Parathyroid adenoma (tissue), 2 donors: ENCODE results near the gene DKK3.

Experiments used
- H2AFZ ChIP-seq: fragments of 300-600 bp; sonication (generic); one replicate; pipeline ENCODE4 v1.7.0; 2017; ENCODE audit warnings: antibody characterized with exemption, mild to moderate bottlenecking
- H3K27ac ChIP-seq: fragments of 300-600 bp; sonication (generic); one replicate; pipeline ENCODE4 v1.7.0; 2017
- H3K27me3 ChIP-seq: fragments of 300-600 bp; sonication (generic); one replicate; pipeline ENCODE4 v1.7.0; 2017; ENCODE audit warnings: low read length; ENCODE audit not compliant: control insufficient read depth, insufficient read depth
- H3K36me3 ChIP-seq: fragments of 300-600 bp; sonication (generic); one replicate; pipeline ENCODE4 v1.7.0; 2017; ENCODE audit warnings: low read length; ENCODE audit not compliant: control insufficient read depth, insufficient read depth
- H3K4me1 ChIP-seq: fragments of 300-600 bp; sonication (generic); one replicate; pipeline ENCODE4 v1.7.0; 2017; ENCODE audit warnings: control low read depth
- H3K4me2 ChIP-seq: fragments of 300-600 bp; sonication (generic); one replicate; pipeline ENCODE4 v1.7.0; 2017; ENCODE audit warnings: low read length
- H3K4me3 ChIP-seq: fragments of 300-600 bp; sonication (generic); one replicate; pipeline ENCODE4 v1.7.0; 2017; ENCODE audit warnings: low read depth, low read length
- H3K79me2 ChIP-seq: fragments of 300-600 bp; sonication (generic); one replicate; pipeline ENCODE4 v1.7.0; 2017; ENCODE audit warnings: control low read depth
- H3K9ac ChIP-seq: fragments of 300-600 bp; sonication (generic); one replicate; pipeline ENCODE4 v1.7.0; 2017; ENCODE audit warnings: mild to moderate bottlenecking
- H3K9me3 ChIP-seq: fragments of 300-600 bp; sonication (generic); one replicate; pipeline ENCODE4 v1.7.0; 2017; ENCODE audit warnings: low read length; ENCODE audit not compliant: control insufficient read depth
- TF ChIP-seq, protein P1 (sequence below): fragments of 300-600 bp; sonication (generic); IDR thresholded peaks from one replicate; pipeline ENCODE4 v1.7.0; 2017; ENCODE audit warnings: antibody characterized with exemption, mild to moderate bottlenecking
- donor health status: primary hyperparathyroidism.

DKK3 gene

GRCh38 chr11:11970556-11970955 is 37.9 kb downstream of the DKK3 start:
- Histone ChIP-seq H3K4me2 (no peak overlapping the region), H3K9me3 (no peaks in the 10 kb centered on the region), H3K4me1 (no peaks in the 10 kb centered on the region), H2AFZ (no peak overlapping the region), H3K36me3 (no peaks in the 10 kb centered on the region), H3K4me3 (no peak overlapping the region), H3K27me3 (no peaks in the 10 kb centered on the region), H3K9ac (no peak overlapping the region), H3K27ac (no peak overlapping the region), H3K79me2 (no peaks in the 10 kb centered on the region)
- TF ChIP-seq, protein P1, sequence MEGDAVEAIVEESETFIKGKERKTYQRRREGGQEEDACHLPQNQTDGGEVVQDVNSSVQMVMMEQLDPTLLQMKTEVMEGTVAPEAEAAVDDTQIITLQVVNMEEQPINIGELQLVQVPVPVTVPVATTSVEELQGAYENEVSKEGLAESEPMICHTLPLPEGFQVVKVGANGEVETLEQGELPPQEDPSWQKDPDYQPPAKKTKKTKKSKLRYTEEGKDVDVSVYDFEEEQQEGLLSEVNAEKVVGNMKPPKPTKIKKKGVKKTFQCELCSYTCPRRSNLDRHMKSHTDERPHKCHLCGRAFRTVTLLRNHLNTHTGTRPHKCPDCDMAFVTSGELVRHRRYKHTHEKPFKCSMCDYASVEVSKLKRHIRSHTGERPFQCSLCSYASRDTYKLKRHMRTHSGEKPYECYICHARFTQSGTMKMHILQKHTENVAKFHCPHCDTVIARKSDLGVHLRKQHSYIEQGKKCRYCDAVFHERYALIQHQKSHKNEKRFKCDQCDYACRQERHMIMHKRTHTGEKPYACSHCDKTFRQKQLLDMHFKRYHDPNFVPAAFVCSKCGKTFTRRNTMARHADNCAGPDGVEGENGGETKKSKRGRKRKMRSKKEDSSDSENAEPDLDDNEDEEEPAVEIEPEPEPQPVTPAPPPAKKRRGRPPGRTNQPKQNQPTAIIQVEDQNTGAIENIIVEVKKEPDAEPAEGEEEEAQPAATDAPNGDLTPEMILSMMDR = no peak

DNA sequence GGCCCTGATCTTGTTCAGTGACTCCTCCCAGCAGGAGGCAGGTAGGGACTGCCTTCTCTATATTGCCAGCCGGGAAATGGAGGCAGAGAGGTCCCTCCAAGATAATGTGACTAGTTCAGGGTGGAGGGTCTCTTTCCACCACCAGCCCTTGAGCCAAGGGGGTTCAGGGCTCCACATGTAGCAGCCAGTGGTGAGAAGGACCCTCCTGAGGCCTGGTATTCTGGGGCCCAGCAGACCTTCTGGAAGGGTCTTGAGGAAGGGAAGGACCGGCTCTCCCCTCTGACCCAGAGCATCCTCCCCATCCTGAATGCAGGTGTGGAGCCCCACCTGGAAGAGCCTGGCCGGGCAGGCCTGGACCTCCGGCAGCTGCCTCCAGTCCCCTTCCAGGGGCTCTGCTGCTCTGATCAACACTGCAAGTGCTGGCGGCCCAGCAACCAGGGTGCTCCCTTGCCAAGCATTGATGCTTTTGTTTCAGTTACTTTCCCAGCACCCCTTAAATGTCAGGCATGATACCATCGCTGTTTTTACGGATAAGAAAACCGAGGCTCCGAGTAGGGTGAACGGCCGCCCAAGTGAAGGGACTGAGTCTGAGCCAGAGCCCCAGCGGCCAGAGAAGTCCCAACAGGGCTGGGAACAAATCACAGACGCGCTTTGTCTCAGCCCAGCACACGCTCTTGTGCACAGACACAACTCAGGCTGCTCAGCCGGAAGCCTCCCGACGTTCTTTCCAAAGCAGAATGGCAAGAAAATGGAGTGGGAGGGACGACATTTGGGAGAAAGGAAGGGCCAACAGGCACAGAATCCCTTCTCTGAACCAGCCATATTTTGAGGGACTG is 38.8 kb downstream of the DKK3 start:
- Histone ChIP-seq H3K27me3 (no peaks in the 10 kb centered on the region), H3K9me3 (no peaks in the 10 kb centered on the region), H3K36me3 (no peaks in the 10 kb centered on the region), H2AFZ (no peak overlapping the region), H3K79me2 (no peaks in the 10 kb centered on the region), H3K4me3 (no peak overlapping the region), H3K9ac (no peak overlapping the region), H3K27ac (no peak overlapping the region), H3K4me2 (no peak overlapping the region), H3K4me1 (no peaks in the 10 kb centered on the region)
- TF ChIP-seq, protein P1 = no peak

DNA sequence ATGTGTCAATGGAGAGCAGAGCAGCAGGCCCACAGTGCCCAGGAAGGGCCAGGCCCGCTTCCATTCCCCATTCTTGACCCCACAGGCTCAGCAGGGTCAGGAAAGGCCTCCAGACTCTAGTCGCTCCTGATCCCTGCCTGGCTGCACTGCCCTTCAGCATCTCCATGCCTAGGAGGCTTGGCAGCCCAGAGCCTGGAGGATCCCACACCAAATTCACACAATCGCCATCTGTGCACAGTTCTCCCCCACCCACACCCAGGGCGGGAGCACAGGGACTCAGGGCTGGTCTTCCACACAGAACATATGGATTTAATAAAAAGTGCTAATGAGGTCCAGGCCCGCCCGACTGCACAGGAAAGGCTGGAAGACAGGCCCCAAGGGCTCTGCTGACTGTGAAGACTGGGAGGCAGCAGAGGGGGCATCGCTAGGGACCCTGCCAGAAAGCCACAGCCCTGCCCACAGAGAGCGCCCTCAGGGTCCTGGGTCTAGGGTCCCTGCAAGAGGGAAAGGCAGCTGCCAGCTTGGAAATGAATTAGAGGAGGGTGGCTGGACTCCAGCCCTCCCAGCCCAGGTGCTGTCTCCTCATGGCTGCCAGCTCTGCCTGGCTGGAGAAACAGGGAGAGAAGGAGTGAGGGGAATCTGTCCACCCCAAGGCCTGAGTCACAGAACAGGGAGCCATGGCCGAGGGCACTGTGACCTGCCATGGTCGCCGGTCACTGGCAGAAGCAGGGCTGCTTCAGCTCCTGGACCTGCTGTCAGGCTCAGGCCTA is 39.7 kb downstream of the DKK3 start:
- no peaks in the 10 kb centered on the region for H3K9me3 ChIP-seq
- no peak overlapping the region for H2AFZ ChIP-seq
- no peak overlapping the region for H3K4me3 ChIP-seq
- TF ChIP-seq, protein P1 = no peak
- no peak overlapping the region for H3K4me2 ChIP-seq
- H3K4me1 ChIP-seq = no peaks in the 10 kb centered on the region
- H3K9ac ChIP-seq = no peak overlapping the region
- no peaks in the 10 kb centered on the region for H3K36me3 ChIP-seq
- no peaks in the 10 kb centered on the region for H3K79me2 ChIP-seq
- H3K27ac ChIP-seq = no peak overlapping the region
- H3K27me3 ChIP-seq = no peaks in the 10 kb centered on the region

DNA sequence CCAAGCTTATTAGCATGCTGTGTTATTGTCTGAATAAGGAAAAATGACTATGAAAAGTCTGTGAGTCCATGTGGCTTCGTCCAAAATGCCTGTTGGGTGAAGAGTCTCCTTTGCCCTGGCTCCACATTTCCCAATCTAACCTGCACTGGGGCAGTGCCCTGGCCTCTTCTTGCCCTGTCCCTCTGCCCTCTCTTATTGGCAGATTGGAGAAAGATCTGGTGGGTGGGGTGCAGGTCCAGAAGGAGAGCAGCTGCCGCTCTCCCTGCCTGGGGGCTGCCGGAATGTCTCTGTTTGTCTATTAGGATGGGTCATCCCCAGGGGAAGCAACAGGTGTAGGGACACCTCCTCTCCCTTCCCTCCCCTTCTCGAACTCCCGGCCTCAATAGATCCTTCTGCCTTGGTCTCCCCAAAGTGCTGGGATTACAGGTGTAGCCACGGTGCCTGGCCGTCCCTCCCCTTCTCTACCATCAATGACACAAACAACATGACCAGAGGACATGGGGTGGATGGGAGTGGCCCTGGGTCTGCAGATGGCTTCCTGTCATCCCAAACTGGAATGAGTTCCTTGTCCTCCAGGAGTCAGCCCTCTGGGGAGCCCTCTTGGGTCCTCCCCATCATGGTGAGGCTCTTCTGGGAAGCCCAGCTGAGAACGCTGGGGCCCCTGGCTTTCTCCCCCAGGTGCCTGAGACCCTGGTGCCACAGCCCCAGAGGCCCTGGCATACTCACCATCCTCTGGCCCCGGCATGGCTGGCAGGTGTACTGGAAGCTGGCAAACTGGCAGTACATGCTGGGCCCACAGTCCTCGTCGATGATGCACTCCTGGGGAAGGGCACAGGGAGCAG is 40.5 kb downstream of the DKK3 start:
- H3K27ac ChIP-seq = no peak overlapping the region
- H3K79me2 ChIP-seq = no peaks in the 10 kb centered on the region
- H3K9me3 ChIP-seq = no peaks in the 10 kb centered on the region
- no peak overlapping the region for H3K9ac ChIP-seq
- no peak overlapping the region for H3K4me2 ChIP-seq
- H3K4me3 ChIP-seq = no peak overlapping the region
- no peaks in the 10 kb centered on the region for H3K27me3 ChIP-seq
- no peaks in the 10 kb centered on the region for H3K36me3 ChIP-seq
- TF ChIP-seq, protein P1 = no peak
- no peak overlapping the region for H2AFZ ChIP-seq
- H3K4me1 ChIP-seq = no peaks in the 10 kb centered on the region
